22Rv1 (cell line): ENCODE results near the gene ATXN1.

Experiments
- H3K27ac ChIP-seq: fragments of 450-650 bp; 2 replicates; pipeline ENCODE4 v1.5.1; 2017
- CTCF ChIP-seq: fragments of 450-650 bp; IDR thresholded peaks from 2 replicates; pipeline ENCODE4 v1.5.1; 2017; ENCODE audit warnings: mild to moderate bottlenecking
- ZFX ChIP-seq: fragments of 450-650 bp; IDR thresholded peaks from 2 replicates; pipeline ENCODE4 v1.6.1; 2017; ENCODE audit warnings: antibody characterized with exemption, borderline replicate concordance

ATXN1 gene

GRCh38 chr6:16316741-16317251 lies 444.5 kb downstream of the ATXN1 start:
- TF ChIP-seq ZFX: no peak
- TF ChIP-seq CTCF: peak; percentile 88
- H3K27ac ChIP-seq: no peak overlapping the region

- no peak overlapping the region for H3K27ac ChIP-seq
- no peak for TF ChIP-seq CTCF
- no peak for TF ChIP-seq ZFX
Measured at GRCh38 chr6:16314296-16314695, 447.0 kb downstream of the ATXN1 start.

GRCh38 chr6:16313732-16314131 lies 447.5 kb downstream of the ATXN1 start:
- no peak overlapping the region for H3K27ac ChIP-seq
- TF ChIP-seq CTCF (no peak), ZFX (no peak)

GRCh38 chr6:16311763-16312162 lies 449.5 kb downstream of the ATXN1 start:
- TF ChIP-seq CTCF (no peak), ZFX (no peak)

GRCh38 chr6:16306334-16306733 lies 454.9 kb downstream of the ATXN1 start:
- H3K27ac ChIP-seq: no peak overlapping the region
- no peak for TF ChIP-seq ZFX
- no peak for TF ChIP-seq CTCF

More at GRCh38 chr6:16311763-16312162, 449.5 kb downstream of the ATXN1 start:
- H3K27ac ChIP-seq: no peak overlapping the region

- no peak for TF ChIP-seq ZFX
- TF ChIP-seq CTCF: no peak
- H3K27ac ChIP-seq: no peak overlapping the region
Measured at GRCh38 chr6:16305788-16306187, 455.5 kb downstream of the ATXN1 start.

GRCh38 chr6:16305246-16305725 lies 456.0 kb downstream of the ATXN1 start:
- no peak overlapping the region for H3K27ac ChIP-seq
- no peak for TF ChIP-seq CTCF
